ENCODE results near the gene RAB3C.
"Not testable (repeated sequence)": the region's sequence is repeated elsewhere in the genome, so short reads cannot be mapped to it uniquely, and the experiment has no call there.

Gene RAB3C

DNA sequence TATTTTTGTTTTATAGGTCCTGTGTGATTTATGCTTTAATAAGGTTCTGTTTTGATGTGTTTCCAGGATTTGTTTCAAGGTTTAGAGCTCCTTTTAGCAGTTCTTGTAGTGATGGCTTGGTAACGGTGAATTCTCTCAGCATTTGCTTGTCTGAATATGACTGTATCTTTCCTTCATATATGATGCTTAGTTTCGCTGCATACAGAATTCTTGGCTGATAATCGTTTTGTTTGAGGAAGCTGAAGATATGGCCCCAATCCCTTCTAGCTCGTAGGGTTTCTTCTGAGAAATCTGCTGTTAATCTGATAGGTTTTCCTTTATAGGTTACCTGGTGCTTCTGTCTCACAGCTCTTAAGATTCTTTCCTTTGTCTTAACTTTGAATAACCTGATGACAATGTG lies 20.0 kb downstream of the RAB3C start:
- not testable (repeated sequence) for DNase-seq (ENCODE audit: low read depth in 2 of 2)

DNA sequence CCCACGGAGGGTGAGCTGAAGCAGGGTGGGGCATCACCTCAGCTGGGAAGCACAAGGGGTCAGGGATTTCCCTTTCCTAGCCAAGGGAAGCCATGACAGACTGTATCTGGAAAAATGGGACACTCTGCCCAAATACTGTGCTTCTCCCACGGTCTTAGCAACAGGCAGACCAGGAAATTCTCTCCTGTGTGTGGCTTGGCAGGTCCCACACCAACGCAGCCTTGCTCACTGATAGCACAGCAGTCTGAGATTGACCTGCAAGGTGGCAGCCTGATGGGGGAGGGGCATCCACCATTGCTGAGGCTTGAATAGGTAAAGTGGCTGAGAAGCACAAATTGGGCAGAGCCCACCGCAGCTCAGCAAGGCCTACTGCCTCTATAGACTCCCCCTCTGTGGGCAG lies 23.2 kb downstream of the RAB3C start:
- DNase-seq (ENCODE audit: low read depth in 2 of 2), result no peak

DNA sequence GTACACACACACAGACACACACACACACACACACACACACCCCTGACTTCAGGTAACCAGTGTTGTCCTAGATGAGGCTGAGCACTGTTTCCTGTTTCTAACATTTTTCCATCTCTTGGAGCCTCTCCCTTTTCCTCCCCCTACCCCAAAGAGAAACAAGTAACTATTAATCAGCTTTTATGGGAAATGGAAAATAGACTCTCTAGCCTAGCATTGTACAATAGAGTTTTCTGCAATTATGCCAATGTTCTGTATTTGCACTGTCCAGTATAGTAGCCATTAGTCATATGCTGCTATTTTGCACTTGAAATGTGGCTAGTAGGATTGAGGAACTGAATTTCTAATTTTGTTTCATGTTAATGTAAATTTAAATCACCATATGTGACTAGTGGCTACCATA lies 33.1 kb downstream of the RAB3C start:
- no peak for DNase-seq (ENCODE audit: low read depth in 2 of 2)

DNA sequence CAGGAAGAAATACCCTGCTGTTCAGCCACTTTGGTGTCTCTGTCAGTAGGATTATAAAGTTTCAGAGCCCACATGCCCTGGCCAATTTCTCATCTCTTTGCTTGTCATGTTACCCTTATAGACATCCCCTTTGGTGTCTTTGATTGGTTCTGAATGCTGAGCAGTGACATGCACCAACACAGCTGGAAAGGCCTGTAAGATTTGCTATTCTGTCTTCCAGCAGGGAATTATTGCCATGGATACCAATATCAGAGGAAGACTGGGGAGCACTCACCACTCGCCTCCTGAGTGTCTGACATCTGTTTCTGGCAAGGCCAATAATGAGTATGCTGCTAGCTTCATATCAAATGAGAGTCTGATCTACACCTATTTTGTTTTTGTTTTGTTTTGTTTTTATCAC lies 34.4 kb downstream of the RAB3C start:
- no peak for DNase-seq (ENCODE audit: low read depth in 2 of 2)

DNA sequence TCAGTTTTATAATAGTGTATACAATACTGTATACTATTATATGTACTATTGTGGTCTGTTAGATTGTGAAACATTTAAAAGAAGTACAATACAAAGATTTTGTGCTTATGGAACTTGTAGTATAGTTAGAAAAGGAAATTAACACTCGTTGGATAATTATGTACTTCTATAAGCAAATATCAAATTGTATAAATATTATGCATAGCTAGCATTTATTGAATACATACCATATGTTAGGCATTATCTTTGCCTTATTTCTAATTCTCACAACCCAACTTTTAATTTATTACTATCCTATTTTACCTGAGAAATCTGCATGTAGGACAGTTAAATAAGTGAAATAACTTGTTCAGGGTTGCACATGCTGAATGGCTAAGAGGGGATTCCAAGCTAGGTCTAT lies 37.5 kb downstream of the RAB3C start:
- DNase-seq (ENCODE audit: low read depth in 2 of 2), result no peak

DNA sequence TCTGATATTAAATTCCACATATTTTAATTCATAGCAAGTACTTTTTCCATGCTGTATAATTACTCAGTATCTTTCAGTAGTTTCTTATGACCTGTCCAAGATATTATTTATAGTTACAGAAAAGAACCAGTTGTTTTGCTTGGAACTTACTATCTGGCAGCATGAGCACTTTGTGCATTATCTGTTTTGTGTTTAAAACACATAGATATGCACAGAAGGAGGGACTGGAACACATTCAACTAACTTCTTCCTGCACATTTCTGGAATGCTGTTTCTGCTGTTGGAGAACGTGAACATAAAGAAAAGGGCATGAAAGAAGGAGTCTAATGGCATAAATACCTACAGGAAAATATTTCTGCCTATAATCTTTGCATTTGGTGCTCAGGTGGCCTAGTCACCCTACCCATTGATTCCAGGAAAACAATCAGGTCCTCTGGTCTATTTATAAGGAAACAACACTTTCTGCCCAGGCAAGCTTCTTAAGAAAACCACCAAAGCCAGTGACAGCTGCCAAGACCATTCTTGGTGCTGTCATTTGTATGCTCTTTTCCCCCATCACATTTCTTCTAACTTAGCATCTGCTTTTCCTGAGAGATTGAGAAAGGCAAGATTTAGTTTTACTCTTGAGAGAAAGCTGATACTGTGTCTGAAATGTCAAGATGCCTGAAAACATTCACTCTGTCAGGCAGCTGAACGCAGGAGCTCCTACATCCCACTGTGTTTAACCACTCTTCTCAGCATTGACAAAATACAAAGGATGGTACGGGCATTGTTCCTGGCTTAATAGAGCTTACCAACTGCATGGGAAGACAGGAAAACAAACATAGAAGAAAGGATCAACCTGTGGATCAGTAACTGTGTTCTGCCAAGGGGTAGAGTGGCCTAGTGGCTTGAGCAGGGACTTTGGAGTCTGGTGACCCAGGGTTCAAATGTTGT lies 40.3 kb downstream of the RAB3C start:
- no peak for DNase-seq (ENCODE audit: low read depth in 2 of 2)

DNA sequence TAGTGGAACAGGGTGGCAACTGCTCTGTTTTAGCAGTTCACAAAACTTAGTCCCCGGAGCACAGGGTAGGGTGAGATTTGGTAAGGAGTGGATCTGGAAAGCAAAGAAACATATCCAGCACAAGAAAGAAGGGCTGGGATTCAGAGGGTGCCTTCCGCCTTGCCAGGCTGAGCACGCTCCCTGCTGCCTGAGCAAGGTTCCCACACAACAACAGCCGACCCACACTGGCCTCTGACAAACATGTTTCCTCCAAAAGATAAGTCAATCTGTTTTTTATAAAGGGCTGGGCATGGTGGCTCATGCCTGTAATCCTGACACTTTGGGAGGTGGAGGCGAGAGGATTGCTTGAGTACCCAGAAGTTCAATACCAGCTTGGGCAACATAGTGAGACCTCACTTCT lies 45.8 kb downstream of the RAB3C start:
- no peak for DNase-seq (ENCODE audit: low read depth in 2 of 2)

DNA sequence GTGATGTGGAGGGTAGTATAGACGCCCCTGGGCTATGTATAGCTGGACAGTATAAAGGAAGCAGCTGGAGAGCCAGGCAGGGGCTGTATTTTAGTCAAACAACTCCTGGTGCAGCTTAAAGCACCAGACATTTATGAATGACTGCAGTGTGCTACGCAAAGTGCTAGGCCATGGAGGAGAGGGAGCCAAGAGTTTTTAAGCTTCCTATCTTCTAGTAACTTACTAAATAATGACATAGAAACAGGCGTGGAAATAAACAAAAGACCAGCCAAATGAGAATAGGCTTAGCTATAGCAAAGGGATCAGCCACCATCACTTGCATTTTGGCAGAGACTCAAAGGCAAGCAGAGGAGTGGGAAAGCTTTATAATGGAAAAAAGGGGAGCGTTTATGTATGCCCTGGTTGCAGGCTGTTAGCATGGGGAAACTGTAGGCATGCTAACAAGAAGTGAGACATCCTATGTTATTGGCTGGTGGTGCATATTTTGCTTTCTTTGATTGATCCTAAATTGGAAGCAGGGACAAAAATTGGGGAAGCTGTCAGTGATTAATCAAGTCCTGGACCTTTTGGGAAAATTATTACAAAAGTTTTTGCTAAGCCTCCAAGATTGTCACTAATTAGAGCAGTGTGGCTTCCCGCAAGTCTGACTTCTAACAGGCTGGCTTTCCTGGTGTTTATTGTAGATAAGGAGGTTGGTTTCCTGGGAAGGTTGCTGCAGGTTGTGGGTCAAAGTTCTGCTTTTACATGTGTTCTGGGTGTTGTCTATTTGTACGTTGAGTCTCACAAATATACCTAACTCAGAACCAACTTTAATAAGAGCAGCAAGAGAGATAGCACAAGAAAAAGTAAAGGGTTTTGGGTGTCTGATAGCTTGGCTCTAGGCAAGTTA lies 46.6 kb downstream of the RAB3C start:
- no peak for DNase-seq (ENCODE audit: low read depth in 2 of 2)

DNA sequence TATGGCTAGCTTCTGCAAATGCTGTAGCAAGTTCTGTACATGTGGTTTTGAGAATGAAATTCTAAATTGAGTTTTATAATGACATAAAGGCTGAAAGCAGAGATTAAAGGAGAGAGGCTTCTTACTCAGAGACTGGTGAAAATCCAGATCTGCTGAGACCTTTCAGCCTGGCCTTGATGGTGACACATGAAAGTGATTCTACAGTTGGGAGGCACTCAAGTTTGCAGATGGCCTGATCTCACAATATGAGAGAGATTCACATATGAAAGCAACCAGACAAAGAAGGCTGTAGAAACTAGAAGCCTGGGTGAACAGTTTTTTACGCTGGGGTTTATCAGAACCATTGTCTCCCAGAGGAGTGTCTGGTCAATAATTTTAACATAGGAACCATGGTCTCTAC lies 49.0 kb downstream of the RAB3C start:
- no peak for DNase-seq (ENCODE audit: low read depth in 2 of 2)

DNA sequence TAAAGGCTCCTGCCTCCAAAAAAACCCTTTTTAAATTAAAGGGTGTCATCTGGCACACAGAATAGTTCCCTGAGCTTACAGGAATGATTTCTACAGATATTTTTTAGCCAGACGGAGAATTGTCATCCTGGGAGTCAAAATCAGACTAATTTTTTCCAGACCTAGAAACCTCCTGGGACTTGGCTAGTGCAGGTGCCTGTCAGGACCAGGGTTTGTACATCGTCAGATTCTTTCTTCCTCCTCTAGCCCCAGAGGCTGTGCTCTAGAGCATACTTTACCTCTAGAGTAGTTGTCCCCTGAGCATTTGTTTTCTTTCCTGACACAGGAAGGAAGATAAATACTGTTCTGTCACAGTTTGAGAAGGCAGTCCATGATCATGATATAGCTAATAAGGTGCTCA lies 52.5 kb downstream of the RAB3C start:
- DNase-seq (ENCODE audit: low read depth in 2 of 2), result no peak

DNA sequence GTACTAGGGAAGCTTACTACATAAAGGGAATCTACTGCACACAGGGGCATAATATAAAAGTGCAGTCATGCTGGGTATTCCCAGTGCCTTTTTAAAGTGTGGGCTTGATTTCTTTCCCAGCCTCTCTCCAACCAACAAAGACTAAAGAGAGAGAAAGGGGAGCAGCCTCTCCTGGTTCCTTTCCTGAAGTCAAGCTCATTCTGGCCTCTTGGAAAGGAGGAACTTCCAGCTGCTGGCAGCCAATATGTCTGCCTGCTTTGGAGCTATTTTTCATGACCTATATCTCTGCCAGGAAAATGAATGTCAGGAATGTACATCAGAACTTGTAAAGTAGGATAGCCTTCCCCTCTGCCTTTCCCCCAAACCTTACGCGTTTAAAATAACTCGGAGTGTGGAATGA lies 57.1 kb downstream of the RAB3C start:
- DNase-seq (ENCODE audit: low read depth in 2 of 2), result no peak

DNA sequence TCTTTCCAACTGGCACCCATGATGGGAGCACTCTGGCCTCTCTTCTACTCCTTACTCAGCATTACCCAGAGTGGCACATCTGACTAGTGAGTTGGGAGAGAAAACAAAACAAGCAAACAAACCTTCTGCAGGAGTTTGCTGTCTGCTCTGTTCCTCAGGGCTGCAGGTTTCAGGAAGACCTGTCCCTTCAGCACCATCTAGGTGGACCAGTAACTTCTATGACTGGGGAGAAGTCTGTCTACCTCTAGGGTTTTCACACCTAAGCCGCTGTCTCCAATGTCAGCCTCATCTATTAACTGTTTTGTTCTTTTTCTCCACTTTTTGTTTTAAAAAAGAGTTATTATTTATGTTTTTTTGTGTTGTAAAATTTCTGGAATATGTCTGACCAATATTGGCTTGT lies 58.7 kb downstream of the RAB3C start:
- DNase-seq (ENCODE audit: low read depth in 2 of 2), result no peak

DNA sequence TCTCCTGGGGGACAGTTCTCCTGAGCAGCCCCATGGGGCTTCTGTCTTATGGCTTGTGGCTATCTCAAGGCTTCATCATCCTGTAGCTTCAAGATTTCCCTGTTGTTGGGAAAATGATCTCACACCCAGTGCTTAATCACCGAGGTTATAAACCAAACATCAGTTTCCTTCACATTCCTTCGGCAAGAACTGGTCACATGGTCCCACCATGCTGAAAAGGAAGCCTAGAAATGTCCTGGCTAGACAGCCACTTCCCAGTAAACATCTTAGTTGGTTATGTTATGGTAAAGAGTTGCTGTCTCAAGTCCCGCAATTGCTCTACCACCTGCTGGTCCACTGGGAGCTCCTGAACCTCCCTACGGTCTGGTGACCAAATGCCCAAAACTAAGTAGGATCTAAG lies 66.0 kb downstream of the RAB3C start:
- DNase-seq (ENCODE audit: low read depth in 2 of 2), result no peak

DNA sequence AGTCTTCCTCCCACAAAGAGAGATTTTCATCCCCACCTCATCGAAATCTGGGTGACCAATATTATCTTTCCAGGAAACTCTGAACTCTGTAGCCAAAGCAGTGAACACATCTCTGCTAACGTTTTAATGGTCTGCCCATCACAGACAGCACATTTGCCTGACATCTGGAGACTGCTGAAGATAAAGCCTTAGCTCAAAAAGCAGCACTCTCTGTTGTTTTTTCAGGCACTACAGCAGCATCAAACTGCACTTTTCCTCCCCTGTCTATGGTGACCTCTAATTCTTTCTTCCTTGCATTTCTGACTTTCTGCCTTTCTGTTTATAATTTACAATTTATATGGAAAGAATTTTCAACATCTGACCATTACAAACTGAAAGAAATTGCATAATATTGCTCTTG lies 66.8 kb downstream of the RAB3C start:
- DNase-seq (ENCODE audit: low read depth in 2 of 2), result no peak

DNA sequence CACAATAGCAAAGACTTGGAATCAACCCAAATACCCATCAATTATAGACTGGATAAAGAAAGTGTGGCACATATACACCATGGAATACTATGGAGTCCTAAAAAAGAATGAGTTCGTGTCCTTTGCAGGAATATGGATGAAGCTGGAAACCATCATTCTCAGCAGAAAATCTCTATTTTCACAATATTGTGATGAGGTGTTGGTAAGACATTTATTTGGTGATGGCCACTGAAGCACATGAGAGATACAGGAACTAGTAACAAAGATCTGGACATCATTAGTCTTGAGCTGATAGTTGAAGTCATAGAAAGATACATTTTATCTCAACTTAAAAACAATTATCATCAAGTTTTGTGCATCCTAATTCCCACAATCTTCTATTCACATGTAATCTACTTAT lies 70.6 kb downstream of the RAB3C start:
- DNase-seq (ENCODE audit: low read depth in 2 of 2), result no peak

DNA sequence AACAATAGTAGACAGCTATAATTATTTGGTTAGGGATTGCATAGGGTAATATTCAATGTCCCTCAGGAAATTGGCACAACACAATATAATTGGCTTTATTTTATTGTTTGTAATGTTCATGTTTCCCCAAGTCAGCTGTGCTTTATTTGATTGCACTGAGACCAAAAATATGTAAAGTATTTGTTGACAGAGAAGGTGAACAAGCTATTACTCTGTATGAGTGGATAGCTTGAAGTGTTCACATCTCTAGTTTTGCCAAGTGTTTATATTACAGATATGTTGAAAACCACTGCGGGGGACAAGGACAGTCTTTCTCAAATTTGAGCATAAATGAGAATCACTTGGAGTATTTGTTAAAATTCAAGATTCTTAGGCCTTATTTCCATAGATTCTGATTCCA lies 83.3 kb downstream of the RAB3C start:
- DNase-seq (ENCODE audit: low read depth in 2 of 2), result no peak

DNA sequence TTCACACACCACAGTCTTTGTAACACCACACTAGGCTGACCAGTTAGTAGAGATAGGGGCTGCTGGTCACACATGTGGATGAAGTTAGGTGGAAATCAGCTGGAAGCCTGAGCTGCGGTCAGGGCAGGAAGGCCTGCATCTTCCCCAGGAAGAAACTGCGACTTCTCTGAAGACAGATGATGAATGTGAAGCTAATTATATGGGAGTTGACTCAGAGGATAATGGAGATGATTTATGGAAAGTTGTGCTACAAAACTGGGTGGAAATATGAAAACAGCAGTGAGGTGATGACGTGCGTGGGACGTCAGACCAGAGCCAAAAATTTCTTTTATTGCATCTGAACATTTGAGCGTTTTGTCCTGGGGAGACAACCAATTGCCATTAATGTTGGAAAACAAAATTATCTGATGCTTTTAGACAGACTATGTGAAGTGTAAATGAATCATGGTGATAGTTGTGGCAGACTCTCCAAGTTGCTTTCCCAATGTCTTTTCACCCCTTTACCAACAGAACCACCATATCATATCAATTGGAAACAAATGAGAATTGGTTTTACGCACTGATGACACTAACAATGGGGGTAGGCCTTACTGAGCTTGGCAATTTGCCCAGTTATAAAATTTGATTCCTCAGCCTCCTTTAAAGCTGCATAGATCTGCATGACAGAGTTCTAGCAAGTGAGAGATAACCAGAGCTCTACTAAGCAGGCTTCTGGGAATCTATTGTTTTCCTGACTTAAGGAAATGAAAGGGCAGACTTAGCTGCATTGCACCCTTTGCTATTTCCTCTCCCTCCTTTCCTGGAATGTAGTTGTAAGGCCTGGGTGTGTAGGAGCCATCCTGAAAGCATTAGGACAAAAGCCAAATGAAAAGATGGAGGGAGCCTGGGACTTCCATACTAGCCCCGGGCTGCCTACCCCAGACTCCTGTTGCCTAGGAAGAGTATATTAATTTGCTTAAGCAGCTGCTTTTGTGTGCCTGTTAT lies 84.0 kb downstream of the RAB3C start:
- DNase-seq (ENCODE audit: low read depth in 2 of 2), result no peak

DNA sequence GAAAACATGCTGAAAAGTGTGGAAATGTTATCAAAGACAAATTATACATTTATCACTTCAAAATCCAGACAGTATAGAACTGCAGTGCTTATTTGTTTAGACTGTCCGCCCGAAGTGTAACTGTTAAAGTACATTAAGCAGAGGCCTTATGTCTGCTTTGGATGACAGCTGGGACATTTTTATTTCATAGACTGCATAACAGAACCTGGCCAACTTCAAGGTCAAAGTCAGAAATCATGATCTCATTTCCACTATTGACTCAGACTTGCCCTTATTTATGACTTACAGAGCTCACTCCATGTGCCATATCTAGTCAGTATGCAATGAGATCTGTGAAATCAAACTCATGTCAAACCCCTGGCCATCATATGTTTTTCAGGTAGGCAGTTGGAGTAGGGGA lies 87.7 kb downstream of the RAB3C start:
- DNase-seq (ENCODE audit: low read depth in 2 of 2), result no peak

DNA sequence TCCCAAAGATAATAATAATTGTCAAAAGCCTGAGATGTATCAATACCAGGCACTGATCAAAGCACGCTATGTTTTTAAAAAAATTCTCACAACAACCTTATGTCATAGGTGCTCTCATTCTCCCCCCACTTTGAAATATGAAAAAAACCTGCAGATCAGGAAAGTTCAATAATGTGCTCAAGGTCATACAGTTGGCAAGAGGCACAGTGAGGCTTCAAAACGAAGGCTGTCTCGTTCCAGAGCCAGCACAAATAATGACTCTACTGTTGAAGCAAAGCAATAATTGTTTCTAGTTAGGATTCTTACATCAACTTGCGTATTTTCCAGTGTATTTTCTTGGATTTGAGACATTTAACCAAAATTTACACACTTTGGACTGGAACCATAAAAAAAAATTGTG lies 88.3 kb downstream of the RAB3C start:
- no peak for DNase-seq (ENCODE audit: low read depth in 2 of 2)

DNA sequence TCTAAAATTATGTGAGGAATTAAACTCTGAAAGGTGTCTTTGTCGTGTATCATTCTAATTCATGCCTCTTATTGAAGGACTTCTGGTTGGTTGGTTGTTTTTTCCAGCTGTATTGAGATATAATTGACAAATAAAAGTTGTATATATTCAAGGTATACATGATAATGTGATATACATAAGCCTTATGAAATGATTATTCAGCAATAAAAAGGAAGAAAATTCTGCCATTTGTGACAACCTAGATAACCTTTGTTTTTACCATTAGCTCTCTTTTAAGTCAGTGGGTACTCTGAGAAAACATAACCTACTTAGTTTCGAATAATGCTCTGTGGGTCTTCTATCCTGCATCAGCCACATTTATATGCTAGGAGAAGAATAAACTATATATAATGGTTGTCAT lies 89.6 kb downstream of the RAB3C start:
- DNase-seq (ENCODE audit: low read depth in 2 of 2), result no peak

DNA sequence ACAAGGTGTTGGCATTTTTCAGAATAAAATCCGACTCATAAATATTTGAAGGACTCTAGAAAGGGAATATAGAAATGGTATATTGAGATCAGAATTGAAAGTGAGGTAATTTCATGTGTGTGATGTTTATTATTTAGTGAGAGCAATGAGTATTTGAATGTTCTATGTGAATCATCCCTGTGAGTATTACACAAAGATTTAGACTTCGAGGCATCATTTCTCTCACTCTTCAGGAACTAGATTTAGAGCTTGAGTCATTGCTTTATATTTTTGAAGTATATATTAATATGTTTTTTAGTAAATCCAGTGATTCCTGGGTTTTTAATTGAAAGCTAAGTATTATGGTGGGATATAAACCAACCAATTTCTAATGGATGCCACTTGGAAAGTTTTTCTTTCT lies 91.2 kb downstream of the RAB3C start:
- no peak for DNase-seq (ENCODE audit: low read depth in 2 of 2)

DNA sequence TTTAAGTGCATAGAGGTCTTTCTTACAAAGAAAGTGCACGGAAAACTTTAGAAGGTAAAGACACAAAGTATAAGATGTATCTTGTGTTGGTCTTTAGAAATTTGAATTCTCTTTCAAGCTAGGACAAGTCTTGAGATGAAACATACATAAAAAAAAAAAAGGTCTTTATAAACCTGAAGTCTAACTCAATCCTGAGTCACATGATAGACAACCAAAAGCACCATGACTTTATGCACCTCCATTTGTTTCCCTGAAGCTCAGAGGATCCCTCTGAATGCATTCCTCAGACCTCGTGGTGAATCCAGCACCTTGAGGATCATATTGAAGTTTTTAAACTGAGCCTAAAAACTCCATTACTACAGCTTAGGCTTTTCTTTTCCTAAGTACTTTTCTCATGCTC lies 91.8 kb downstream of the RAB3C start:
- DNase-seq (ENCODE audit: low read depth in 2 of 2), result no peak
